CD4-positive, alpha-beta T cell treated with Interleukin-1 beta for 1 hour (primary cell): Measurements from ENCODE around the gene EXOC6B.

Experiments
- DNase-seq, 2 donors: peaks; one replicate each; pipeline ENCODE4 v3.0.0-alpha.2; 2020 to 2022

The EXOC6B gene

GRCh38 chr2:72263043-72263775, 562.6 kb downstream of the EXOC6B start:
- DNase-seq: no peak

- DNase-seq: no peak
Observed at GRCh38 chr2:72261076-72261475, 564.8 kb downstream of the EXOC6B start.

- DNase-seq: no peak
Observed at GRCh38 chr2:72255540-72255939, 570.3 kb downstream of the EXOC6B start.

GRCh38 chr2:72254831-72255451, 570.9 kb downstream of the EXOC6B start:
- DNase-seq: no peak

- no peak for DNase-seq
Observed at GRCh38 chr2:72238311-72238710, 587.5 kb downstream of the EXOC6B start.

GRCh38 chr2:72237549-72237948, 588.3 kb downstream of the EXOC6B start:
- no peak for DNase-seq

- DNase-seq: no peak
Observed at GRCh38 chr2:72236445-72237067, 589.3 kb downstream of the EXOC6B start.

GRCh38 chr2:72235497-72236415, 590.1 kb downstream of the EXOC6B start:
- DNase-seq: no peak

GRCh38 chr2:72233211-72233610, 592.6 kb downstream of the EXOC6B start:
- no peak for DNase-seq

GRCh38 chr2:72222829-72223564, 602.8 kb downstream of the EXOC6B start:
- DNase-seq: no peak

GRCh38 chr2:72220170-72220569, 605.7 kb downstream of the EXOC6B start:
- no peak for DNase-seq

GRCh38 chr2:72214429-72215143, 611.2 kb downstream of the EXOC6B start:
- no peak for DNase-seq

- DNase-seq: no peak
Observed at GRCh38 chr2:72212486-72212855, 613.4 kb downstream of the EXOC6B start.

- no peak for DNase-seq
Observed at GRCh38 chr2:72211777-72212485, 613.9 kb downstream of the EXOC6B start.

GRCh38 chr2:72211350-72211749, 614.5 kb downstream of the EXOC6B start:
- no peak for DNase-seq

- DNase-seq: no peak
Observed at GRCh38 chr2:72210470-72210869, 615.4 kb downstream of the EXOC6B start.

GRCh38 chr2:72208225-72208624, 617.6 kb downstream of the EXOC6B start:
- no peak for DNase-seq

- no peak for DNase-seq
Observed at GRCh38 chr2:72207334-72207733, 618.5 kb downstream of the EXOC6B start.

- no peak for DNase-seq
Observed at GRCh38 chr2:72205504-72205881, 620.3 kb downstream of the EXOC6B start.

- DNase-seq: no peak
Observed at GRCh38 chr2:72204786-72205503, 620.9 kb downstream of the EXOC6B start.
